Mucosa of gallbladder (tissue), 1 donor: ENCODE data around the gene UBE2C. TPM values are rescaled to one million over a fixed set of nuclear protein-coding genes. Genes with fewer than 3 reads are reported as not detected.
"Not testable (repeated sequence)": the region's sequence is repeated elsewhere in the genome, so short reads cannot be mapped to it uniquely, and the experiment has no call there.

Experiments
- DNase-seq: peaks from one replicate; pipeline ENCODE4 v3.0.0-alpha.2; 2020; ENCODE audit warnings: low spot score
- total RNA-seq: library from RNA; stranded (reverse); gene quantifications from one replicate; pipeline ENCODE4 v1.2.1, GENCODE V29; 2021
- donor health status: DM: no; HTN: no; CAD: no.

UBE2C gene
- 2.9 TPM for total RNA-seq

- peak; percentile 99 for DNase-seq
Observed at GRCh38 chr20:45812157-45813005, at the start of gene UBE2C. TSS of gene UBE2C (plus strand) at chr20:45812644. CDS start at chr20:45812696, 52 bp downstream.

- not testable (repeated sequence) for DNase-seq
Observed at GRCh38 chr20:45764618-45765282, 47.7 kb upstream of the UBE2C start.

GRCh38 chr20:45765307-45765875 is 47.1 kb upstream of the UBE2C start:
- no peak for DNase-seq

- no peak for DNase-seq
Observed at GRCh38 chr20:45765980-45766379, 46.5 kb upstream of the UBE2C start.

GRCh38 chr20:45768479-45768878 is 44.0 kb upstream of the UBE2C start:
- no peak for DNase-seq

GRCh38 chr20:45771182-45771759 is 41.2 kb upstream of the UBE2C start:
- DNase-seq = peak; percentile 85

- DNase-seq = no peak
Observed at GRCh38 chr20:45772693-45773092, 39.8 kb upstream of the UBE2C start.

- DNase-seq = no peak
Observed at GRCh38 chr20:45774945-45775344, 37.5 kb upstream of the UBE2C start.

- no peak for DNase-seq
Observed at GRCh38 chr20:45775411-45775810, 37.0 kb upstream of the UBE2C start.

GRCh38 chr20:45776931-45777330 is 35.5 kb upstream of the UBE2C start:
- DNase-seq = no peak

- DNase-seq = peak; percentile 90
Observed at GRCh38 chr20:45779011-45779915, 33.2 kb upstream of the UBE2C start.

GRCh38 chr20:45780159-45780558 is 32.3 kb upstream of the UBE2C start:
- DNase-seq = no peak

GRCh38 chr20:45781391-45781931 is 31.0 kb upstream of the UBE2C start:
- DNase-seq = peak; percentile 49

- DNase-seq = no peak
Observed at GRCh38 chr20:45782890-45783289, 29.6 kb upstream of the UBE2C start.

- peak; percentile 59 for DNase-seq
Observed at GRCh38 chr20:45783656-45784294, 28.7 kb upstream of the UBE2C start.

GRCh38 chr20:45788351-45788750 is 24.1 kb upstream of the UBE2C start:
- DNase-seq = no peak

GRCh38 chr20:45792317-45793118 is 19.9 kb upstream of the UBE2C start:
- DNase-seq = no peak

GRCh38 chr20:45796337-45797065 is 15.9 kb upstream of the UBE2C start:
- no peak for DNase-seq

GRCh38 chr20:45797510-45797909 is 14.9 kb upstream of the UBE2C start:
- not testable (repeated sequence) for DNase-seq
